ENCODE data around the gene KRTAP5-7.

GRCh38 chr11:71496421-71496820 lies 30.6 kb upstream of the KRTAP5-7 start:
- TF ChIP-seq CTCF (IDR thresholded peaks at IDR 0.05) (no peak), EZH2phosphoT487 (IDR thresholded peaks at IDR 0.05) (no peak), EZH2 (IDR thresholded peaks at IDR 0.05) (no peak)
